DOHH2 (cell line): ENCODE data around the gene ESPN.

ENCODE experiments used
- H3F3A ChIP-seq: fragments of 200-600 bp; sonication (generic), shearing (Covaris generic); 2 replicates; pipeline ENCODE4 v1.6.0; 2016; ENCODE audit warnings: antibody characterized with exemption, mild to moderate bottlenecking; ENCODE audit not compliant: control insufficient read depth, insufficient read depth
- H3K27ac ChIP-seq: fragments of 200-600 bp; sonication (generic); 2 replicates; pipeline ENCODE4 v1.5.1; 2014; ENCODE audit warnings: low read depth, mild to moderate bottlenecking, low read length, moderate library complexity
- H3K27me3 ChIP-seq: fragments of 200-600 bp; sonication (generic); 2 replicates; pipeline ENCODE4 v1.6.1; 2014; ENCODE audit warnings: mild to moderate bottlenecking, low read length, mixed read lengths; ENCODE audit not compliant: control insufficient read depth
- H3K36me3 ChIP-seq: fragments of 200-600 bp; sonication (generic); 2 replicates; pipeline ENCODE4 v1.6.1; 2014; ENCODE audit warnings: mild to moderate bottlenecking, low read length, moderate library complexity, mixed read lengths; ENCODE audit not compliant: control insufficient read depth
- H3K4me1 ChIP-seq: fragments of 200-600 bp; sonication (generic); 2 replicates; pipeline ENCODE4 v1.6.1; 2014; ENCODE audit warnings: mild to moderate bottlenecking, low read length, mixed read lengths; ENCODE audit not compliant: control insufficient read depth
- H3K4me2 ChIP-seq: fragments of 200-600 bp; sonication (generic); 2 replicates; pipeline ENCODE4 v1.6.0; 2014; ENCODE audit warnings: mild to moderate bottlenecking, low read length, moderate library complexity
- H3K4me3 ChIP-seq: fragments of 200-600 bp; sonication (generic); 2 replicates; pipeline ENCODE4 v1.5.1; 2014; ENCODE audit warnings: mild to moderate bottlenecking, low read length, mixed read lengths
- H3K79me2 ChIP-seq: fragments of 200-600 bp; sonication (generic); 2 replicates; pipeline ENCODE4 v1.6.1; 2014; ENCODE audit warnings: mild to moderate bottlenecking, low read length, mixed read lengths; ENCODE audit not compliant: control insufficient read depth
- H3K9me2 ChIP-seq: fragments of 200-600 bp; sonication (generic); replicated peaks from 2 replicates; pipeline ENCODE4 v1.6.1; 2014; ENCODE audit warnings: mild to moderate bottlenecking, low read length, mixed read lengths; ENCODE audit not compliant: control insufficient read depth
- H3K9me3 ChIP-seq: fragments of 200-600 bp; sonication (generic); 2 replicates; pipeline ENCODE4 v1.6.1; 2014; ENCODE audit warnings: antibody characterized with exemption, low read length, mixed read lengths; ENCODE audit not compliant: control insufficient read depth, insufficient read depth
- H4K20me1 ChIP-seq: fragments of 200-600 bp; sonication (generic); 2 replicates; pipeline ENCODE4 v1.6.0; 2014; ENCODE audit warnings: low read depth, mild to moderate bottlenecking, antibody characterized with exemption, low read length, moderate library complexity; ENCODE audit not compliant: control insufficient read depth, insufficient read depth
- CTCF ChIP-seq: fragments of 200-600 bp; sonication (generic); IDR thresholded peaks from one replicate; pipeline ENCODE4 v1.5.1; 2014; ENCODE audit warnings: antibody characterized with exemption, mild to moderate bottlenecking, low read depth, low read length; ENCODE audit not compliant: poor library complexity, severe bottlenecking
- EZH2phosphoT487 ChIP-seq: fragments of 200-600 bp; sonication (generic); IDR thresholded peaks from 2 replicates; pipeline ENCODE4 v1.6.1; 2017; ENCODE audit warnings: borderline replicate concordance, mild to moderate bottlenecking, antibody characterized with exemption, low read length, moderate library complexity, mixed read lengths

Gene ESPN

GRCh38 chr1:6414443-6414844, 10.1 kb upstream of the ESPN start:
- H3F3A ChIP-seq, result no peaks in the 10 kb centered on the region
- H3K27me3 ChIP-seq, result peaks cover 17% of the 10 kb centered on the region
- H3K36me3 ChIP-seq, result no peaks in the 10 kb centered on the region
- H3K4me3 ChIP-seq, result no peak overlapping the region
- no peaks in the 10 kb centered on the region for H3K9me3 ChIP-seq
- H3K9me2 ChIP-seq, result no peaks in the 10 kb centered on the region
- H3K79me2 ChIP-seq, result no peaks in the 10 kb centered on the region
- H3K4me1 ChIP-seq, result no peaks in the 10 kb centered on the region
- no peaks in the 10 kb centered on the region for H4K20me1 ChIP-seq
- H3K27ac ChIP-seq, result no peak overlapping the region
- TF ChIP-seq EZH2phosphoT487 (no peak), CTCF (peak; percentile 76)
- H3K4me2 ChIP-seq, result no peak overlapping the region

GRCh38 chr1:6414881-6415626, 9.5 kb upstream of the ESPN start:
- H3F3A ChIP-seq, result no peaks in the 10 kb centered on the region
- no peak for TF ChIP-seq EZH2phosphoT487
- TF ChIP-seq CTCF, result no peak
- no peaks in the 10 kb centered on the region for H3K36me3 ChIP-seq
- peaks cover 23% of the 10 kb centered on the region for H3K27me3 ChIP-seq
- no peaks in the 10 kb centered on the region for H3K79me2 ChIP-seq
- no peaks in the 10 kb centered on the region for H4K20me1 ChIP-seq
- no peak overlapping the region for H3K4me3 ChIP-seq
- no peak overlapping the region for H3K4me2 ChIP-seq
- H3K4me1 ChIP-seq, result no peaks in the 10 kb centered on the region
- H3K27ac ChIP-seq, result no peak overlapping the region
- no peaks in the 10 kb centered on the region for H3K9me3 ChIP-seq
- H3K9me2 ChIP-seq, result no peaks in the 10 kb centered on the region

GRCh38 chr1:6416295-6416656, 8.3 kb upstream of the ESPN start:
- Histone ChIP-seq H3K4me2 (no peak overlapping the region), H3K4me1 (no peaks in the 10 kb centered on the region), H3K9me2 (no peaks in the 10 kb centered on the region), H3K36me3 (no peaks in the 10 kb centered on the region), H3K27ac (no peak overlapping the region), H3F3A (no peaks in the 10 kb centered on the region), H3K4me3 (no peak overlapping the region), H4K20me1 (no peaks in the 10 kb centered on the region), H3K79me2 (no peaks in the 10 kb centered on the region), H3K9me3 (no peaks in the 10 kb centered on the region), H3K27me3 (peaks cover 31% of the 10 kb centered on the region)
- no peak for TF ChIP-seq EZH2phosphoT487
- TF ChIP-seq CTCF, result no peak
